Peyer's patch (tissue), 4 donors: ENCODE measurements around the gene HNRNPL.

Experiments
- POLR2A ChIP-seq, 2 donors: fragments of 450-650 bp; IDR thresholded peaks; one replicate each; pipeline ENCODE4 v1.5.1; 2017; ENCODE audit warnings: antibody characterized with exemption in 2 of 2, mild to moderate bottlenecking in 2 of 2, moderate library complexity in 2 of 2
- TF ChIP-seq, protein P1 (sequence below), 6 experiments: fragments of 450-650 bp in 4 of 6; fragments of 200-600 bp in 2 of 6; sonication (generic) in 1 of 6; IDR thresholded peaks; one replicate each; pipeline ENCODE4 v1.5.1; 2017 to 2019; ENCODE audit warnings: antibody characterized with exemption in 6 of 6, mild to moderate bottlenecking in 3 of 6, moderate library complexity in 1 of 6

DNA sequence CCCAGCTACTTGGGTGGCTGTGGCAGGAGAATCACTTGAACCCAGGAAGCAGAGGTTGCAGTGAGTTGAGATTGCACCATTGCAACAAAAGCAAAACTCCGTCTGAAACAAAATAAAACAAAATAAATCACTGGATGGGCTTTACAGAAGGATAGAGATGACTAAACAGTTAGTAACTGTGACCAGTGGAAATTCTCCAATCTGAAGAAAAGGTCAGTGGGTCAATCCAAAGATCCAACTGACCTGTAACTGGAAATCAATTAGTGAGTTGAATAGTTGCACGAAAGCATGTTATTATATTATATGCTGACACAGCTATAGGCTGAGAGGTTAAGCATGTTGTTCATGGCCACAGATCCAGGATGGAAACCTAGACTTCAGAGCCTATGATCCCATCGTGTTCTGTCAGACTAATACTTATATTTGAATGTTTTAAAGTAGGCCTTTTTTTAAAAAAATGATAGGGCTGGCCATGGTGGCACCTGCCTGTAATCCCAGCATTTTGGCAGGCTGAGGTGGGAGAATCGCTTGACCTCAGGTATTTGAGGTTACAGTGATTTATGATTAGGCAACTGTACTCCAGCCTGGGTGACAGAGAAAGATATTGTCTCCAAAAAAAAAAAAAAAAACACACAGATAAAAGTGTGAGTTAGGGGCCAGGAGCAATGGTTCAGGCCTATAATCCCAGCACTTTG, 19.6 kb downstream of the HNRNPL start:
- no peak for TF ChIP-seq POLR2A (IDR thresholded peaks at IDR 0.05)
- TF ChIP-seq, protein P1, sequence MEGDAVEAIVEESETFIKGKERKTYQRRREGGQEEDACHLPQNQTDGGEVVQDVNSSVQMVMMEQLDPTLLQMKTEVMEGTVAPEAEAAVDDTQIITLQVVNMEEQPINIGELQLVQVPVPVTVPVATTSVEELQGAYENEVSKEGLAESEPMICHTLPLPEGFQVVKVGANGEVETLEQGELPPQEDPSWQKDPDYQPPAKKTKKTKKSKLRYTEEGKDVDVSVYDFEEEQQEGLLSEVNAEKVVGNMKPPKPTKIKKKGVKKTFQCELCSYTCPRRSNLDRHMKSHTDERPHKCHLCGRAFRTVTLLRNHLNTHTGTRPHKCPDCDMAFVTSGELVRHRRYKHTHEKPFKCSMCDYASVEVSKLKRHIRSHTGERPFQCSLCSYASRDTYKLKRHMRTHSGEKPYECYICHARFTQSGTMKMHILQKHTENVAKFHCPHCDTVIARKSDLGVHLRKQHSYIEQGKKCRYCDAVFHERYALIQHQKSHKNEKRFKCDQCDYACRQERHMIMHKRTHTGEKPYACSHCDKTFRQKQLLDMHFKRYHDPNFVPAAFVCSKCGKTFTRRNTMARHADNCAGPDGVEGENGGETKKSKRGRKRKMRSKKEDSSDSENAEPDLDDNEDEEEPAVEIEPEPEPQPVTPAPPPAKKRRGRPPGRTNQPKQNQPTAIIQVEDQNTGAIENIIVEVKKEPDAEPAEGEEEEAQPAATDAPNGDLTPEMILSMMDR (IDR thresholded peaks at IDR 0.05) = no peak
